IPS DF 6.9 (cell line): Measurements from ENCODE around the gene RPL39L.
A peak's percentile ranks its signal among the peaks of the same experiment; 100 is the strongest.

ENCODE experiments used
- DNase-seq: peaks from one replicate; pipeline ENCODE4 v3.0.0-alpha.2; 2013; ENCODE audit warnings: low read depth, low spot score
- H3K27ac ChIP-seq: one replicate; pipeline ENCODE4 v1.5.1; 2013; ENCODE audit warnings: low read length, control low read depth
- H3K27me3 ChIP-seq: 2 replicates; pipeline ENCODE4 v1.6.1; 2013; ENCODE audit warnings: mild to moderate bottlenecking, low read length; ENCODE audit not compliant: control insufficient read depth, insufficient read depth
- H3K36me3 ChIP-seq: 2 replicates; pipeline ENCODE4 v1.6.1; 2013; ENCODE audit warnings: low read length; ENCODE audit not compliant: control insufficient read depth, insufficient read depth
- H3K4me1 ChIP-seq: 2 replicates; pipeline ENCODE4 v1.6.1; 2013; ENCODE audit warnings: low read length; ENCODE audit not compliant: control insufficient read depth, insufficient read depth
- H3K4me3 ChIP-seq: 2 replicates; pipeline ENCODE4 v1.5.1; 2013; ENCODE audit warnings: mild to moderate bottlenecking, low read length
- H3K9me3 ChIP-seq: 2 replicates; pipeline ENCODE4 v1.6.1; 2013; ENCODE audit warnings: low read length, inconsistent platforms; ENCODE audit not compliant: control insufficient read depth, insufficient read depth
- WGBS: extraction: QIAGEN DNeasy Blood & Tissue Kit; methylation state at CpG from one replicate; pipeline ENCODE4 v1.1.7; 2013; ENCODE audit warnings: mixed read lengths, missing lambda C conversion rate; ENCODE audit not compliant: insufficient read length, insufficient coverage; 5-methylcytosine and 5-hydroxymethylcytosine counted together

RPL39L gene

GRCh38 chr3:187169231-187169960 is 30.1 kb upstream of the RPL39L start:
- Histone ChIP-seq H3K36me3 (peaks cover 4% of the 10 kb centered on the region; the same call in 1 of the 2 replicates), H3K27ac (no peak overlapping the region), H3K9me3 (no peaks in the 10 kb centered on the region), H3K4me3 (no peak overlapping the region), H3K27me3 (no peaks in the 10 kb centered on the region), H3K4me1 (peaks cover 4% of the 10 kb centered on the region; the same call in 1 of the 2 replicates)
- WGBS = no CpG with 5 or more reads among the region's 2 CpGs
- no peak for DNase-seq

GRCh38 chr3:187167777-187168176 is 28.5 kb upstream of the RPL39L start:
- no CpG with 5 or more reads among the region's 5 CpGs for WGBS

GRCh38 chr3:187166750-187167149 is 27.5 kb upstream of the RPL39L start:
- WGBS = no CpG with 5 or more reads among the region's 8 CpGs
- Histone ChIP-seq H3K27ac (no peak overlapping the region), H3K4me1 (peaks cover 4% of the 10 kb centered on the region; the same call in 1 of the 2 replicates), H3K36me3 (no peaks in the 10 kb centered on the region), H3K9me3 (no peaks in the 10 kb centered on the region), H3K4me3 (no peak overlapping the region), H3K27me3 (no peaks in the 10 kb centered on the region)
- DNase-seq = no peak

More at GRCh38 chr3:187167777-187168176, 28.5 kb upstream of the RPL39L start:
- DNase-seq = no peak
- Histone ChIP-seq H3K4me1 (peaks cover 4% of the 10 kb centered on the region; the same call in 1 of the 2 replicates), H3K27ac (no peak overlapping the region), H3K9me3 (no peaks in the 10 kb centered on the region), H3K4me3 (no peak overlapping the region), H3K27me3 (no peaks in the 10 kb centered on the region), H3K36me3 (no peaks in the 10 kb centered on the region)

GRCh38 chr3:187165144-187165543 is 25.8 kb upstream of the RPL39L start:
- Histone ChIP-seq H3K27me3 (no peaks in the 10 kb centered on the region), H3K36me3 (no peaks in the 10 kb centered on the region), H3K4me1 (peaks cover 4% of the 10 kb centered on the region; the same call in 1 of the 2 replicates), H3K4me3 (no peak overlapping the region), H3K9me3 (no peaks in the 10 kb centered on the region), H3K27ac (no peak overlapping the region)
- DNase-seq = peak; percentile 76
- no CpG with 5 or more reads among the region's 3 CpGs for WGBS

- H3K9me3 ChIP-seq = no peaks in the 10 kb centered on the region
Observed at GRCh38 chr3:187162265-187162953, 23.1 kb upstream of the RPL39L start.

GRCh38 chr3:187161556-187161955 is 22.3 kb upstream of the RPL39L start:
- Histone ChIP-seq H3K27me3 (no peaks in the 10 kb centered on the region), H3K4me1 (peaks cover 4% of the 10 kb centered on the region; the same call in 1 of the 2 replicates), H3K9me3 (no peaks in the 10 kb centered on the region), H3K27ac (no peak overlapping the region), H3K36me3 (no peaks in the 10 kb centered on the region), H3K4me3 (no peak overlapping the region)
- DNase-seq = no peak

More at GRCh38 chr3:187162265-187162953, 23.1 kb upstream of the RPL39L start:
- no peaks in the 10 kb centered on the region for H3K36me3 ChIP-seq
- peaks cover 4% of the 10 kb centered on the region; the same call in 1 of the 2 replicates for H3K4me1 ChIP-seq
- no peak overlapping the region for H3K27ac ChIP-seq
- H3K4me3 ChIP-seq = no peak overlapping the region
- H3K27me3 ChIP-seq = no peaks in the 10 kb centered on the region
- no peak for DNase-seq
- no CpG with 5 or more reads among the region's 6 CpGs for WGBS

- no peaks in the 10 kb centered on the region for H3K9me3 ChIP-seq
- WGBS = no CpG with 5 or more reads among the region's 2 CpGs
- no peak for DNase-seq
- no peaks in the 10 kb centered on the region for H3K27me3 ChIP-seq
- no peaks in the 10 kb centered on the region for H3K4me1 ChIP-seq
- H3K27ac ChIP-seq = no peak overlapping the region
- H3K4me3 ChIP-seq = no peak overlapping the region
- H3K36me3 ChIP-seq = no peaks in the 10 kb centered on the region
Observed at GRCh38 chr3:187150599-187150998, 11.3 kb upstream of the RPL39L start.

- Histone ChIP-seq H3K36me3 (no peaks in the 10 kb centered on the region), H3K9me3 (peaks cover 1% of the 10 kb centered on the region; the same call in 1 of the 2 replicates), H3K27ac (no peak overlapping the region), H3K4me1 (no peaks in the 10 kb centered on the region), H3K4me3 (no peak overlapping the region), H3K27me3 (no peaks in the 10 kb centered on the region)
- DNase-seq = no peak
- no CpG with 5 or more reads among the region's 7 CpGs for WGBS
Observed at GRCh38 chr3:187150186-187150585, 10.9 kb upstream of the RPL39L start.

GRCh38 chr3:187146389-187146788 is 7.1 kb upstream of the RPL39L start:
- DNase-seq = no peak
- H3K9me3 ChIP-seq = peaks cover 4% of the 10 kb centered on the region
- no CpG with 5 or more reads among the region's 3 CpGs for WGBS
- H3K4me3 ChIP-seq = no peak overlapping the region
- no peaks in the 10 kb centered on the region for H3K4me1 ChIP-seq
- no peaks in the 10 kb centered on the region for H3K36me3 ChIP-seq
- H3K27me3 ChIP-seq = no peaks in the 10 kb centered on the region
- H3K27ac ChIP-seq = no peak overlapping the region

- Histone ChIP-seq H3K36me3 (no peaks in the 10 kb centered on the region), H3K27me3 (no peaks in the 10 kb centered on the region), H3K9me3 (peaks cover 4% of the 10 kb centered on the region), H3K27ac (no peak overlapping the region), H3K4me1 (no peaks in the 10 kb centered on the region), H3K4me3 (no peak overlapping the region)
- WGBS = no CpG with 5 or more reads among the region's 3 CpGs
- no peak for DNase-seq
Observed at GRCh38 chr3:187145149-187145895, 6.0 kb upstream of the RPL39L start.
